Suprapubic skin (tissue), 4 donors: Measurements from ENCODE around the gene MOCOS.

Source experiments
- POLR2A ChIP-seq, 2 donors: fragments of 450-650 bp; IDR thresholded peaks; one replicate each; pipeline ENCODE4 v1.6.1; 2017; ENCODE audit warnings: antibody characterized with exemption in 2 of 2, mild to moderate bottlenecking in 2 of 2, moderate library complexity in 2 of 2
- POLR2AphosphoS5 ChIP-seq, 3 donors: sonication (generic); formaldehyde crosslinking; IDR thresholded peaks; one replicate each; pipeline ENCODE4 v1.6.1; 2017; ENCODE audit warnings: antibody characterized with exemption in 3 of 3
- TF ChIP-seq, protein P1 (sequence below), 2 donors: fragments of 200-600 bp in 1 of 2; fragments of 450-650 bp in 1 of 2; sonication (generic) in 1 of 2; IDR thresholded peaks; one replicate each; pipeline ENCODE4 v1.5.1; 2016 to 2019; ENCODE audit warnings: antibody characterized with exemption in 2 of 2, mild to moderate bottlenecking in 1 of 2, moderate library complexity in 1 of 2

DNA sequence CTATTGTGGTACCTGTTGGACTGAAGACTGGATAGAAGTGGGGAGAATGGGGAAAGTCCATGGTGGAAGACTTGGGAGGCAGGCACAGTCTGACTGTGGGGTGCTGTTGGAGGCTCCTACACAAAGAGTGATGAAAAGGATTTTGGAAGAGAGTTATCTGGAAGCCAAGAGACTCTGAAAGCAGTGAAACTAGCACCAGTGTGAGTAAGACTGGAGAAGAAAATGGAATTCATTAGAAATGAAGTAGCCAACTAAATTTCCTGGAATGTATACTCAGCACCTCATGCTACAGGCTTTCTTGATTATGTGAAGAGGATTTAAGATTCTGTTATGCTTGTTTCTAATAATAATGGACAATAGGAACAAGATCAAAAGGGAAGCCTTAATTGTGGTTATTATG is 29.9 kb upstream of the MOCOS start:
- TF ChIP-seq, protein P1, sequence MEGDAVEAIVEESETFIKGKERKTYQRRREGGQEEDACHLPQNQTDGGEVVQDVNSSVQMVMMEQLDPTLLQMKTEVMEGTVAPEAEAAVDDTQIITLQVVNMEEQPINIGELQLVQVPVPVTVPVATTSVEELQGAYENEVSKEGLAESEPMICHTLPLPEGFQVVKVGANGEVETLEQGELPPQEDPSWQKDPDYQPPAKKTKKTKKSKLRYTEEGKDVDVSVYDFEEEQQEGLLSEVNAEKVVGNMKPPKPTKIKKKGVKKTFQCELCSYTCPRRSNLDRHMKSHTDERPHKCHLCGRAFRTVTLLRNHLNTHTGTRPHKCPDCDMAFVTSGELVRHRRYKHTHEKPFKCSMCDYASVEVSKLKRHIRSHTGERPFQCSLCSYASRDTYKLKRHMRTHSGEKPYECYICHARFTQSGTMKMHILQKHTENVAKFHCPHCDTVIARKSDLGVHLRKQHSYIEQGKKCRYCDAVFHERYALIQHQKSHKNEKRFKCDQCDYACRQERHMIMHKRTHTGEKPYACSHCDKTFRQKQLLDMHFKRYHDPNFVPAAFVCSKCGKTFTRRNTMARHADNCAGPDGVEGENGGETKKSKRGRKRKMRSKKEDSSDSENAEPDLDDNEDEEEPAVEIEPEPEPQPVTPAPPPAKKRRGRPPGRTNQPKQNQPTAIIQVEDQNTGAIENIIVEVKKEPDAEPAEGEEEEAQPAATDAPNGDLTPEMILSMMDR (IDR thresholded peaks at IDR 0.05), result no peak
- TF ChIP-seq POLR2A (IDR thresholded peaks at IDR 0.05) (no peak), POLR2AphosphoS5 (IDR thresholded peaks at IDR 0.05) (no peak)
